ENCODE results near the gene NOLC1. TPM values are rescaled to one million over a fixed set of nuclear protein-coding genes. Genes with fewer than 3 reads are reported as not detected.

Gene NOLC1
- total RNA-seq: 100 to 1,000 TPM; 210 to 215 TPM

GRCh38 chr10:102151774-102152544 is at the start of gene NOLC1:
TSS of gene NOLC1 (plus strand) at chr10:102152389. CDS start at chr10:102152411, 22 bp downstream.
- Mint-ChIP-seq H3K36me3 (ENCODE audit: low read depth) (peaks cover 86% of the 10 kb centered on the region), H3K9me3 (no peaks in the 10 kb centered on the region), H3K4me3 (peak within 1 kb of the TSS; percentile 97), H3K4me1 (ENCODE audit: low read depth) (peaks cover 43% of the 10 kb centered on the region), H3K27me3 (no peaks in the 10 kb centered on the region), H3K27ac (peak within 1 kb of the TSS; percentile 99)
- ChIA-PET CTCF (interaction anchor here (0.6 to 2.4 kb wide), 6 partner anchors 14 to 79 kb away, joined by 3 to 13 read pairs (median 4); partner anchors contain the start of gene PPRC1), POLR2A (interaction anchor here (0.7 to 12.5 kb wide), 14 partner anchors 9 to 333 kb away, joined by 3 to 250 read pairs (median 7); partner anchors contain the start of genes FBXL15, LDB1 and OGA)
- intact Hi-C loops (cut with micrococcal nuclease): loop anchor here (2.0 kb wide), 1 partner anchor 19 kb away; the partner anchor contains the start of gene PPRC1
- DNase-seq (peak; percentile 100), ATAC-seq (peak; percentile 97)
- TF ChIP-seq CTCF (IDR thresholded peaks at IDR 0.05): no peak

- Mint-ChIP-seq H3K9me3 (no peaks in the 10 kb centered on the region), H3K4me3 (no peak overlapping the region), H3K27ac (no peak overlapping the region), H3K27me3 (no peaks in the 10 kb centered on the region), H3K36me3 (ENCODE audit: low read depth) (peaks cover 2% of the 10 kb centered on the region), H3K4me1 (ENCODE audit: low read depth) (peaks cover 14% of the 10 kb centered on the region)
- POLR2A ChIA-PET: interaction anchor here (0.9 to 1.6 kb wide), 3 partner anchors 11 to 29 kb away, joined by 3 to 5 read pairs (median 4); no protein-coding TSS in a partner anchor
- TF ChIP-seq CTCF (IDR thresholded peaks at IDR 0.05): no peak
- CTCF ChIA-PET: interaction anchor here (0.8 to 1.2 kb wide), 5 partner anchors 10 to 261 kb away, joined by 3 to 12 read pairs (median 4); no protein-coding TSS in a partner anchor
- intact Hi-C loops (cut with micrococcal nuclease): no loop called here
- DNase-seq: no peak
- ATAC-seq: no peak
Measured at GRCh38 chr10:102102421-102102820, 49.8 kb upstream of the NOLC1 start.

GRCh38 chr10:102106998-102107397 is 45.2 kb upstream of the NOLC1 start:
- intact Hi-C loops (cut with micrococcal nuclease): no loop called here
- H3K4me3 Mint-ChIP-seq: no peak overlapping the region
- no peak for TF ChIP-seq CTCF (IDR thresholded peaks at IDR 0.05)
- DNase-seq (no peak), ATAC-seq (no peak)
- ChIA-PET CTCF (interaction anchor here (0.6 kb wide), 1 partner anchor 247 kb away, joined by 3 read pairs; no protein-coding TSS in a partner anchor), POLR2A (no interaction called here)
- H3K27ac Mint-ChIP-seq: no peak overlapping the region
- peaks cover 26% of the 10 kb centered on the region for H3K36me3 Mint-ChIP-seq (ENCODE audit: low read depth)
- H3K27me3 Mint-ChIP-seq: no peaks in the 10 kb centered on the region
- H3K9me3 Mint-ChIP-seq: no peaks in the 10 kb centered on the region
- H3K4me1 Mint-ChIP-seq (ENCODE audit: low read depth): peaks cover 16% of the 10 kb centered on the region

- POLR2A ChIA-PET: interaction anchor here (0.5 to 0.9 kb wide), 4 partner anchors 17 to 1802 kb away, joined by 3 read pairs; no protein-coding TSS in a partner anchor
- DNase-seq (no peak), ATAC-seq (no peak)
- no peak overlapping the region for H3K27ac Mint-ChIP-seq
- intact Hi-C loops (cut with micrococcal nuclease): no loop called here
- no peak overlapping the region for H3K4me3 Mint-ChIP-seq
- no peak for TF ChIP-seq CTCF (IDR thresholded peaks at IDR 0.05)
- no peaks in the 10 kb centered on the region for H3K9me3 Mint-ChIP-seq
- peaks cover 30% of the 10 kb centered on the region for H3K4me1 Mint-ChIP-seq (ENCODE audit: low read depth)
- H3K36me3 Mint-ChIP-seq (ENCODE audit: low read depth): peaks cover 36% of the 10 kb centered on the region
- no peaks in the 10 kb centered on the region for H3K27me3 Mint-ChIP-seq
- CTCF ChIA-PET: interaction anchor here (1.9 kb wide), 2 partner anchors 36 to 269 kb away, joined by 5 to 6 read pairs; no protein-coding TSS in a partner anchor
Measured at GRCh38 chr10:102109166-102110116, 42.7 kb upstream of the NOLC1 start.
